Fibroblast of the aortic adventitia (primary cell): Measurements from ENCODE around the gene SFXN5. TPM values are rescaled to one million over a fixed set of nuclear protein-coding genes. Genes with fewer than 3 reads are reported as not detected.
A peak's percentile ranks its signal among the peaks of the same experiment; 100 is the strongest.

Experiments
- DNase-seq: peaks from one replicate; pipeline ENCODE4 v3.0.0-alpha.2; 2010; ENCODE audit warnings: low read depth
- H3K4me3 ChIP-seq: 2 replicates; pipeline ENCODE4 v1.5.1; 2011; ENCODE audit warnings: low read depth, mild to moderate bottlenecking, control low read depth, low read length, moderate library complexity
- total RNA-seq: library from RNA; depleted of rRNA; stranded (reverse); fragments of >200 nt; gene quantifications from 2 replicates; pipeline ENCODE4 v1.2.3, GENCODE V29; 2012; ENCODE audit warnings: low replicate concordance
- TF ChIP-seq, protein P1 (sequence below): IDR thresholded peaks from 2 replicates; pipeline ENCODE4 v1.5.1; 2011; ENCODE audit warnings: mild to moderate bottlenecking, low read length, control low read depth, inconsistent platforms; ENCODE audit not compliant: insufficient read depth

Gene SFXN5
- total RNA-seq, 1 donor: 19.0 TPM

DNA sequence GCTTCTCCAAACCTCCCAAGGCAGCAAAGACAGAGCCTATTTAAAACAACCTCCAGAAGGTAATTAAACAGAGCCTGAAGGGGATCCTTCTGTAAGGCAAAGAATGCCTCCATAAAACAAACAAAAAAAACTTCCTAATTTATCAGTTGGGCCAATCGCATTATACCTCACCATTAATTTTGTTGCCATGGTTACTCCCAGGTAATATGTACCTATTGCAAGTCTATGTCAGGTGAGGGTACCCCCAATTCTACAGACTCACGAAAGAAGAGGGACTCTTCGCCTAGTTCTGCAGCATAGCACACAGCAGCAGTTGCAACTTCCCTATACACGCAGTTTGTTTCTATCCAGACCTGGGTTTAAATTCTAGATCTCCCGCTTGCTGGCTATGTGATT is 38.8 kb downstream of the SFXN5 start:
- no peak overlapping the region for H3K4me3 ChIP-seq
- DNase-seq: no peak
- TF ChIP-seq, protein P1, sequence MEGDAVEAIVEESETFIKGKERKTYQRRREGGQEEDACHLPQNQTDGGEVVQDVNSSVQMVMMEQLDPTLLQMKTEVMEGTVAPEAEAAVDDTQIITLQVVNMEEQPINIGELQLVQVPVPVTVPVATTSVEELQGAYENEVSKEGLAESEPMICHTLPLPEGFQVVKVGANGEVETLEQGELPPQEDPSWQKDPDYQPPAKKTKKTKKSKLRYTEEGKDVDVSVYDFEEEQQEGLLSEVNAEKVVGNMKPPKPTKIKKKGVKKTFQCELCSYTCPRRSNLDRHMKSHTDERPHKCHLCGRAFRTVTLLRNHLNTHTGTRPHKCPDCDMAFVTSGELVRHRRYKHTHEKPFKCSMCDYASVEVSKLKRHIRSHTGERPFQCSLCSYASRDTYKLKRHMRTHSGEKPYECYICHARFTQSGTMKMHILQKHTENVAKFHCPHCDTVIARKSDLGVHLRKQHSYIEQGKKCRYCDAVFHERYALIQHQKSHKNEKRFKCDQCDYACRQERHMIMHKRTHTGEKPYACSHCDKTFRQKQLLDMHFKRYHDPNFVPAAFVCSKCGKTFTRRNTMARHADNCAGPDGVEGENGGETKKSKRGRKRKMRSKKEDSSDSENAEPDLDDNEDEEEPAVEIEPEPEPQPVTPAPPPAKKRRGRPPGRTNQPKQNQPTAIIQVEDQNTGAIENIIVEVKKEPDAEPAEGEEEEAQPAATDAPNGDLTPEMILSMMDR: no peak

DNA sequence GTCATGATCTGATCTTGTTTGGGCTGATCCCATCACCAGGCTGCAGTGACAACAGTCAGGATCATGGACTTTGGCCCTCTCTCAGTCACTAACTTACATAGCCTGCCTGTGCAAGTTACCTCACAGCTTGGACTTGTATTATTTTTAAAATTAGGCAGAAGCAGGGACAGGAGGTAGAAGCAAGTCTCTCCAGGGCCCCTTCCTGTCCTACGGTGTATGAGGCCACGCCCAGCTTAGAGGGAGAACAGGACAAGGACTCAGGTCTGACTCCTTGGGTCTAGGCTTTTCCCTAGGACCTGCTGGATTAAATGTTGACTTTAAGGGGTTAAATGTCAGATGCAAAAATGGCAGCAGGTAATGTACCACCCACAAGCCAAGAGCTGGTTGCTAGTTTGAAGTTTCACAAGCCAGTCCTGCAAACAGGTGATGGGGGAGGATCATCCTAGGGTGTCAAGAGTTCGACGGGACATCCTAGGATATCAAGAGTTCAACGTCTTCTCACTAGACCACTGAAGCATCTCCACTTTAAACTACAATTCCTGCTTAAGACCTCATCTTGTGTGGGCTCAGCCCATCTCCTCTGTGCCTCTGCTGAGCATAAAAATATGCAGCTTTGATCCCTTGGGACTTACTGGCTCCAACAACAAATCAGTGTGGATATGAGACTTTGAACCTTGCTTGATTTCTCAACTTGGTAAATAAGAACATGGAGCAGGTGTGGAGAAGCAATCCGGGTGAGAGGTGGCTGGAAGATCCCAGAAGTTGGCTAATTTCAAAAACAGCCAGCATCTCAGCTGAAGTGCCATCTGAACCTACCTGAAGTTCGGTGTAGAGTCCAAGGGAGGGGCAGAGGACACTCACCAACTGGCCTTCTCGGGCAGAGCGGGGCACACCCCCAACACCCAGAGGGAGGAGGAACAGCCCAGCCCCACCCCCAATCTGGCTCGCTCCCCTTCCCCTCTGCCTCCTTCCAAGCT is 39.5 kb downstream of the SFXN5 start:
- DNase-seq: peak; percentile 11
- no peak overlapping the region for H3K4me3 ChIP-seq
- TF ChIP-seq, protein P1: no peak

DNA sequence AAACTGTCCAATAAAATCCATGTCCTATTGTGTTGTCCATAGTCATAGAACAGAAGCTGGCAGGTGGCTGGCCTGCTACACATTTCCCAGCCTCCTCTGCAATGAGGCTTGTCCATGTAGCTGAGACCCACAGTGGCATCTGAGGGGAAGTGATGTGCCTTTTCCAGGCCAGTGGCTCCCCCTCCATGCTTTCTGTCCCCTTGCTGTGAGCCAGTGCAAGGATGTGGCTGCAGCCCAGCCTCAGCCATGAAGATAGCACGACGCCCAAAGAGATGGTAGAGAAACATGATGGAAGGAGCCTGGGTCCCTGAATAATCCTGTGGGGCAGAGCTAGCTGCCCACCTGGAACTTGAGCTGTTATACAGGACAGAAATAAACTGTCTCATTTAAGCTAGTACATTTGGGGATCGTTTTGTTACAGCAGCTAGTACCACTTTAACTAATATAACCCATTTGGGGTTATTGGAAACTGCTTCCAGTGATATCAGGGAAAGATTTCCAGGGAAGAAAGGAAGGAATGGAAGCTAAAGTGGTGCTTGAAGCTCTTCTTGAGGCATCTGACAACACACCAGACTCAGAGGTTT is 40.3 kb downstream of the SFXN5 start:
- TF ChIP-seq, protein P1: no peak
- H3K4me3 ChIP-seq: no peak overlapping the region
- no peak for DNase-seq

DNA sequence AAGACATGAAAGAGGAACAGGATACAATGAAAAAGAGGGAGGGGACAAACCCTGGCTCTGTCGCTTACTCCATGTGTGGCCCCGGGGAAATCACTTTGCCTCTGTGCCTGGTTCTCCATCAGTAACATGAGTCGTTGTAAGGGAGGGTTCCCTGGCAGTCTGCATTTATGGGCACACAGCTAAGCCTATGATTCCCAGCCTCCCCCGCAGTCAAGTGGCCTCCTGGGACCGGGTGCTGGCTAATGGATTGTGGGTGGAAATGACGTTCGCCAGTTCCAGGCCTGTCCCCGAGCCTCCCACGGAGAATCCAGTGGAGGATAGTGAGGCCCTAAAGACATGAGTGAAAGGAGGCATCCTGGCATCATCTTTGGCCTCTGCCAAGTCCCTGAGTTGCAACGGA is 42.7 kb downstream of the SFXN5 start:
- TF ChIP-seq, protein P1: no peak
- peak; percentile 19 for DNase-seq

DNA sequence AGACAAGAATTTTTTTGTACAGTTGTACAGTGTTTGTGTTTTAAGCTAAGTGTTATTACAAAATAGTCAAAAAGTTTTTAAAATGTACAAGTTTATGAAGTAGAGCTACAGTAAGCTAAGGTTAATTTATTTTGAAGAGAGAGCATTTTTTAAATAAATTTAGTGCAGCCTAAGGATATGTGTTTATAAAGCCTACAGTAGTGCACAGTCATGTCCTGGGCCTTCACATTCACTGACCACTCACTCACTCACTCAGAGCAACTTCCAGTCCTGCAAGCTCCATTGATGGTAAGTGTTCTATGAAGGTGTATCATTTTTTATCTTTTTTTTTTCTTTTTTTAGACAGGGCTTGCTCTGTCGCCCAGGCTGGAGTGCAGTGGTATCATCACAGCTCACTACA is 44.2 kb downstream of the SFXN5 start:
- no peak for DNase-seq
- TF ChIP-seq, protein P1: no peak

More for the DNA sequence above, 42.7 kb downstream of the SFXN5 start:
- H3K4me3 ChIP-seq: no peak overlapping the region

DNA sequence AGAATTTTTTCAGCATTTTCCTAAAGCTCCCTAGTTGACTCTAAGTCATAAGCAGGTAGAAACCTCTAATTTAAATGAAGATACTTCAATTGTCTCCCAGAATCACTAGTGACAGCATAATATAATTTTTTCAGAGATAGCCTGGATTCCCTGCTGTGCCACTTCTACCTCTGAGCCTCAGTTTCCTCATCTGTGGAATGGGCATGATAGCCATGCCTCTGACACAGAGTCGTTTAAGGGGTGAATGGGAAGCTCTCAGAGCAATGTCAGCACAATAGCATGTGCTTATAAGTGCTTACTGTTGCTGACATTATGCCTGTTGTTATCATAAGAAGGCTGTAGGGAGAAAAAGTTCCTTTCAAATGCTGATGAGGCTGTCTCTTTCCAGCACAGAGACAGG is 48.0 kb downstream of the SFXN5 start:
- TF ChIP-seq, protein P1: no peak
- H3K4me3 ChIP-seq: no peak overlapping the region
- DNase-seq: no peak

More for the DNA sequence above, 44.2 kb downstream of the SFXN5 start:
- H3K4me3 ChIP-seq: no peak overlapping the region
